Mammary epithelial cell (primary cell): ENCODE results near the gene SPC25.

ENCODE experiments used
- EZH2 ChIP-seq: IDR thresholded peaks from 2 replicates; pipeline ENCODE4 v1.6.1; 2012; ENCODE audit warnings: low read length, inconsistent platforms, borderline replicate concordance
- TF ChIP-seq, protein P1 (sequence below), 2 donors: IDR thresholded peaks in 1 of 2; conservative IDR thresholded peaks in 1 of 2; 2 replicates each; pipeline ENCODE4 v1.5.1; 2011 to 2012; ENCODE audit warnings: inconsistent platforms in 2 of 2, low read length in 2 of 2, mild to moderate bottlenecking in 2 of 2, control low read depth in 1 of 2, low read depth in 1 of 2; ENCODE audit not compliant: insufficient read depth in 1 of 2; ENCODE audit errors: extremely low read depth in 1 of 2

DNA sequence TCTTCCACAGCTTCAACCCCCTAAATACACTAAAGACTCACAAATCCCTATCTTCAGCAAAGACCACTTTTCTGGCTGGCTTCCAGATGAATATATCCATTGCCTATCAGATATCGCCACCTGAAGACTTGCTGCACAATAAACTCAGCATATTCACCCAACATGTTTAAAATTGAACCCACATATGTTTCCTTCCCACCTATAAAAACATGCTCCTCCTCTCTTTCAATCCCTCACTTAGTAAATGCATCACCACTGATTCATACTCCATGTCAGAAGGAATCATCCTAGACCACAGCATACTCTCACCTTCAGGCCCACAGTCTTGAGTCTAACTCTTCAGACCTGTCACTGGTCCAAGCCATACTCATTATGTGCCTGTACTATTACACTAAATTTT lies 5.3 kb downstream of the SPC25 start:
- TF ChIP-seq, protein P1, sequence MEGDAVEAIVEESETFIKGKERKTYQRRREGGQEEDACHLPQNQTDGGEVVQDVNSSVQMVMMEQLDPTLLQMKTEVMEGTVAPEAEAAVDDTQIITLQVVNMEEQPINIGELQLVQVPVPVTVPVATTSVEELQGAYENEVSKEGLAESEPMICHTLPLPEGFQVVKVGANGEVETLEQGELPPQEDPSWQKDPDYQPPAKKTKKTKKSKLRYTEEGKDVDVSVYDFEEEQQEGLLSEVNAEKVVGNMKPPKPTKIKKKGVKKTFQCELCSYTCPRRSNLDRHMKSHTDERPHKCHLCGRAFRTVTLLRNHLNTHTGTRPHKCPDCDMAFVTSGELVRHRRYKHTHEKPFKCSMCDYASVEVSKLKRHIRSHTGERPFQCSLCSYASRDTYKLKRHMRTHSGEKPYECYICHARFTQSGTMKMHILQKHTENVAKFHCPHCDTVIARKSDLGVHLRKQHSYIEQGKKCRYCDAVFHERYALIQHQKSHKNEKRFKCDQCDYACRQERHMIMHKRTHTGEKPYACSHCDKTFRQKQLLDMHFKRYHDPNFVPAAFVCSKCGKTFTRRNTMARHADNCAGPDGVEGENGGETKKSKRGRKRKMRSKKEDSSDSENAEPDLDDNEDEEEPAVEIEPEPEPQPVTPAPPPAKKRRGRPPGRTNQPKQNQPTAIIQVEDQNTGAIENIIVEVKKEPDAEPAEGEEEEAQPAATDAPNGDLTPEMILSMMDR (conservative IDR thresholded peaks at IDR 0.05 in 1 of 2, IDR thresholded peaks at IDR 0.05 in 1 of 2; ENCODE audit: extremely low read depth in 1 of 2, insufficient read depth in 1 of 2, low read depth in 1 of 2, low read length in 2 of 2): no peak
- no peak for TF ChIP-seq EZH2
